Erythroblast (primary cell): ENCODE data around the gene PIP5K1C.

Source experiments
- DNase-seq, 2 experiments: peaks; one replicate each; lab custom pipeline; 2025; lab: John Stamatoyannopoulos, UW
- GATA1 ChIP-seq: IDR thresholded peaks from 2 replicates; pipeline ENCODE4 v1.6.1; 2011; ENCODE audit warnings: low read depth, mild to moderate bottlenecking, control low read depth, low read length, moderate library complexity
- POLR2A ChIP-seq: IDR thresholded peaks from 2 replicates; pipeline ENCODE4 v1.6.1; 2011; ENCODE audit warnings: mild to moderate bottlenecking, low read length

PIP5K1C gene

DNA sequence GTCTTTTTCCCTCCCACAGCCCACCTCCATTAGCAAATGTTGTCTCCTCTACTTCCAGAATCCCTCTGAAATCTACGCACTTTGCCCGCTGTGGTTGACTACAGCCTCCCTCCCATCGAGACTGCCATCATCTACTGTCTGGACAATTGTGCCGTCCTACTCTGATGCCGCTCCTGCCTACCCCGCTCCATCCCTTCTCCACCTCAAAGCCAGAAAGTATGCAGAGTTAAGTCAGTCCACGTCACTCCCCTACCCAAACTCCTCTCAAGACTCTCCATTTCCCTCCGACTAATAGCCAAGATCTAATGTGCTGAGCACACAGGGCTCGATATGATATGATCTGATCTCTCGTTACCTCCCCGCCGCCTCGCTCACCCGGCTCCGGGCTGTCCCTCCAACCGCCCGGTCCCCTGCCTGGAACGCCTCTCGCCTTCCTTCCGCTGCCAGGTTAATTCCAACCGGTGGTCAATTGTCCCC, 74.2 kb downstream of the PIP5K1C start:
- DNase-seq, result peak; percentile 75 to 77
- TF ChIP-seq POLR2A (no peak), GATA1 (no peak)

DNA sequence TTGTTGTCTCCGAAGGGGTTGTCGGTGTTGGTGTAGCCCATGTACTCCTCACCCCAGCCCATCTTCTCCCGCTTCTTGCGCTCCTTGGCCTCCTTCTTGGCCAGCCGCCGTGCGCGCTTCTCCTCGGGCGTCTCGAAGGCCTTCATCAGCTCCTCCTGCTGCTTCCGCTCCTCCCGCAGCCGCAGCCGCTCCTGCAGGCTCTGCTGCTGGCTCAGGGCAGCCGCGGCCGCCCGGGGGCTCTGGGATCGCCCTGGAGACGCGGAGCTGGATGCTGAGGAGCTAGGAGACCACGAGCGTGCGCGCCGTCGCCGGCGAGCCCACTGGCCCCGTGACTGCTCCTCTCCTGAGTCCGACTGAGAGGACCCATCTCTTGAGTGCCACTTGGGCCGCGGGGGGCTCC, 76.6 kb downstream of the PIP5K1C start:
- DNase-seq, result no peak
- no peak for TF ChIP-seq POLR2A
- TF ChIP-seq GATA1, result no peak

DNA sequence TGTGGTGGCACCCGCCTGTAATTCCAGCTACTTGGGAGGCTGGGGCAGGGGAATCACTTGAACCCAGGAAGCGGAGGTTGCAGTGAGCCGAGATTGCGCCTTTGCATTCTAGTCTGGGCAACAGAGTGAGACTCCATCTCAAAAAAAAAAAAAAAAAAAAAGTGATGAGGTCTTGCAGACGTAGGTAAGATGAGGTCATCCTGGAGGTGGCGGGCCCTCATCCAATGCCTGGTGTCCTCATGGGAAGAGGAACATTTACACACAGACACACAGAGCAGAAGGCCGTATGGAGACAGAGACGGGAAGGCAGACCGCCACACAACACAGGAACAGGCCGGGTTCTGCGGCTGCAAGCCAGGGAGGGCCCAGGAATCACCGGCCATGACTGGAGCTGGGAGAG, 78.0 kb downstream of the PIP5K1C start:
- TF ChIP-seq GATA1 (no peak), POLR2A (no peak)

DNA sequence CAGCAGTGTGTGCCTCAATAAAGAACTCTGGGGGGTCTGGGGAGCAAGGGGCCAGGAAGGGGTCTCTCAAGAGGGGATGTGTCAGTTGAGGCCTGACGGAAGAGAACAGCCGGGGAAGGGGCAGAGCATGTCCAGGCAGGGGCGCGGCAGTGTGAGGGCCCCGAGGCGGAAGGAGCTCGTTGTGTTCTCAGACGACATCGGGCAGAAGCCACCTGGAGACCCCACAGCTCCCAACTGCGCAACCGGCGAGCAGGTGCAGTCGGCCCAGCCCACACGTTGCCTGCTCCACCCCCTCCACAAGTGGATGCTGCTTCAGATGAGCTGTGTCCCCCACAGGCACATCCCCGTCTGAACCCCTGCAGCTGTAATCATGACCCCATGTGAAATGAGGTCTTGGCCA, 78.6 kb downstream of the PIP5K1C start:
- no peak for DNase-seq
- no peak for TF ChIP-seq GATA1
- no peak for TF ChIP-seq POLR2A

More for the DNA sequence above, 78.0 kb downstream of the PIP5K1C start:
- no peak for DNase-seq

DNA sequence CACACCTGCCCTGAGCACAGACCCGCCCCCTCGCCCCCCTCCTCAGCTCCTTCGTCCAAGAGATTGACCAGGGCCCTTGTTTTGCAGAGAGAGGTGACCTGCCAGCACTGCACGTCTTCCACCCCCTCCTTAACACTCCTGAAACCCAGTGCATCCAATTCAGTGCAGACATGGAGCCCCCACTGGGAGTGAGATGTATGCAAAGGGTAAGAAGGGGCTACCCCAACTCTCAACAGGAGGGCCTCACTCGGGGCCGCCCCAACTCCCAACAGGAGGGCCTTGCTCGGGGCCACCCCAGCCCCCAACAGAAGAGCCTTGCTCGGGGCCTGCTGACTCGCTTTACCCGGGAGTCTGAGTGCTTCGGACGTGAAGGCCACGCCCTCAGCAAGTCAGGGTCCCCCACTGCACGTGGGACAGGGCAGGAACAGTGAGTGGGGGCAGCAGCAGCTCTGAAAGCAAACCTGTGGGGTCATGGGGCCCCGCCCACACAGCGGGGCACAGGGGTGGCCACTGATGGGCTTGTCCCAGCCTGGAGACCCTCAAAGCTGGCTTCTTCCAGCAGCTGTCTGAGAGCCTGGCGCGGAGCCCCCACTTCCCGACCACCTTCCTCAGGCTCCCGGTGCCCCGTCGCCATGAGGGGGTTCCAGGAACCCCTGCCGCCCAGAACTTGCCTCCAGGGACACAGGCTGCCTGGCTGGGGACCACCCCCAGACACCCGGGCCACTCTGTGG, 79.3 kb downstream of the PIP5K1C start:
- DNase-seq, result no peak
- no peak for TF ChIP-seq GATA1
- no peak for TF ChIP-seq POLR2A

DNA sequence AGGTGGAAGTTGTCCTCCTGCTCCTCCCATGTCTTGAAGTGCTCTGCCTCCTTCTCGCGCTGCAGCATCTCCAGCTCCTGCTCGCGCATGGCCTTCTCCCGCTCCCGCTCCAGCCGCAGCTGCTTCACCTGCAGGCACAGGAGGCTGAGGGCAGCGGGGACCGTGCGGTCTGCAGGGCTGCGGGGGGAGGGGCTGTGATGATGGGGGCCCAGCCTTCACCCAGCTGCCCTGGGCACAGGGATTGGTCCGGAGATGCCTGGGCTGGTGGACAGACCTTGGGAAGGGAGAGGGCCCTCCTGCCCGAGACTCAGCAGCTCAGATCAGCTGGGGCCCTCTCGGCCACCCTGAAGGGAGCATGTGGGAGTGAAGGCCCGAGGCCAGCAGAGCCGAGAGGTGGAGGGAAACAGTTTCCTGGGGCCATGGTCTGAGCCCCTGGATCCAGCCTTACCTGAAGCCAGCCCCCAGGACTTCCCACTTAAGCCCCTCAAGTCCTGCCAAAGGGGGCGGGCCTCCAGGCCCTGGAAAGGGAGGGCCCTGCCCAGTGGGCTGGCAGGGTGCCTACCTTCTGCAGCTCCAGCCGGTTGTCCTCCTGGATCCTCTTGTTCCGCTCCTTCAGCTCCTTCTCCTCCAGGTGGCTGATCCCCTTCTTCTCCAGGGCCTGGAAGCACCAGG, 80.0 kb downstream of the PIP5K1C start:
- DNase-seq, result no peak
- TF ChIP-seq POLR2A (no peak), GATA1 (no peak)

DNA sequence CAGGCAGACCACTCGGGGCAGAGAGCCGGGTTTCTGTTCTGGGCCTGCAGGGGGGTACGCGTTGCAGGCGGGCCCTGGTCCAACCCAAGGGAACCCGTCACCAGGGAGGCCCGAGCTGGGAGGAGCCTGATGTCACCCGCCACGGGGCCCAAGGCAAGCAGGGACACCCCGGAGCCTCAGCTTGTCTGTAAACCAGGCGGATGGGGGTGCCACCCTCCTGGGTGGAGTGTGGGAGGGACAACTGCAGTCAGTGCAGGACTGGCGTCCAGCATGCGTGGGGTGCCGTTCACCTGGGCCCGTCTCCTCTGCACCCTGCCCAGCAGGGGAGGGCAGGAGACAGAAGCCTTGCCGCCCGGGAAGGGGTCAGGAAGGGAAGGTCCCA, 80.6 kb downstream of the PIP5K1C start:
- TF ChIP-seq POLR2A (no peak), GATA1 (no peak)
- no peak for DNase-seq

DNA sequence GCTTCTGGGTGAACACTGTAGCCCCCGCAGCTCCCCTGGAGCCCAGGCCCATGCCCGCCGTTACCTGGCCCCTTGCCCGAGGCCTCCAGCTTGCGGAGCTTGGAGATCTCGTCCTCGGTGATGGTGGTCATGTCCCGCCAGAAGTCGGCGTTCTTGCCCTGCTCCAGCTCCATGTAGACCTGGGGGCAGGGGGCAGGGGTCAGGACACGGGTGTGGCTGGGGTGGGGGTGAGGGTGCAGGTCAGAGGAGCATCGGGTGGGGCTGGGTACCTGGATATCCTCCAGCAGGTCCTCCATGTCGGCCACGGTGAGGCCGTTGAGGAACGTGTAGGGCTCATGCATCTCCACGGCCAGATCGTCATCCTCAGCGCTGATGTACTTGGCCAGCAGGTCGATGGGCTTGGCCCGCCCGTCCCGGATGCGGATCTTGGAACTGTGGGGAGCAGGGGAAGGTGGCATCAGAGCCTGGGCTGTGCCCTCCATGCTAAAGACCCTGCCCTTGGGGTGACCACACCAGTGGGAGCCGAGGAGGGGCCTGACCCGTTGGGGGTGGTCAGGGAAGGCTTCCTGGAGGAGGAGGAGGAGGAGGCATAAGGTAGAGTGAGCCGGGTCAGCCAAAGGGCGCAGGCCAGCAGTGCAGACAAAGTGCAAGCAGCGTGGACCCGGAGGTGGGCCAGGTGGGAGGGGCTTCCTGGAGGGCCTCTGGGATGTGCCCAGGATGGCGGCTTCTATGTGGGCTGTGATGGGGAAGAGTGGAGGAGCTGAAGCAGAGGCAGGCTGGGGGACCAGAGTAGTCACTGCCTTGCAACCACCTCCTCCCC, 81.2 kb downstream of the PIP5K1C start:
- no peak for DNase-seq
- TF ChIP-seq GATA1 (no peak), POLR2A (no peak)

DNA sequence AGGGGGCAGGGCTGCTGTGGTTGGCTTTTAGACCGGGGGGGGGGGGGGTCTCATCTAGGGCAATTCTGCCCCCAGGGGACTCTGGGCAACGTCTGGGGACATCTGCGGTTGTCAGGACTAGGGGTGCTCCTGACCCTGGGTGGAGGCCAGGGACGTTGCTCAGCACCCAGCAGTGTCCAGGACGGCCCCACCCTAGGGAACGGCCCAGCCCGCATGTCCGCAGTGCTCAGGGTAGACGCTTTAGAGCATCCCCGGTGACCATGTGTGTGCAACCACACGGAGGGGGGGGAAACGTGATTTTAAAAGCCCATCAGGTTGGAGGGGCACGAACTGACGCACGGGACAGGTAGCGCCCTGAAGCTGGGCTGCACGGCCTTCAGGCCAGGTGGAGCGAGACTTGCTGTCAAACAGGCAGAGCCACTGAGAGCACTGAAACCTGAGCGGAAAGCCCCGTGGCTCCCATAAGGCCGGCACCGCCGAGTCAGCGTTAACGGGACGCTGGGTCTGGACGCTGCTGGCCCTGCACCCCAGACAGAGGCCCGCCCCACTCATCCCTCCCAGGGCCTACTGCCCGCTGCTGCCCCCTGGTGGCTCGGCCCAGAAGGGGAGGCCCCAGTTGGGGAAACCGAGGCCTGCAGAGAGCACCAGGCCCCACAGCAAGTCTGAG, 82.0 kb downstream of the PIP5K1C start:
- TF ChIP-seq GATA1 (no peak), POLR2A (no peak)
- DNase-seq, result peak; percentile 46 to 70

DNA sequence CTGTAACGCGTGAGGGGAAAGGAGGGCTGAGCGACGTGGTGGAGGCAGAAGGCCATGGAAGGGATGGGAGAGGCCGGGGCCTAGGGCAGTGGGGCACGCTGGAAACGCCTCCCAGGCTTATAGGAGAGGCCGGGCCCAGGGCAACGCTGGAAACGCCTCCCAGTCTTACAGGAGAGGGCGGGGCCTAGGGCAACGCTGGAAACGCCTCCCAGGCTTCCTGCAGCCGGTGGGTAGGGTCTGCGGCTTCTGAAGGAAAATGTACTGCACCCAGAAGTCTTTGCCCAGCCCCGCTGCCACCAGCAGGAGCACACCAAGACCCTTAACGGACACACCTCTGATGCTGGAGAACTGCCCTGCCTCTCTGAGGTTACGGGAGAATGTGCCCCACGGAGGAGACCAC, 82.8 kb downstream of the PIP5K1C start:
- no peak for TF ChIP-seq GATA1
- peak in 1 of 2 experiments; percentile 26 for DNase-seq

DNA sequence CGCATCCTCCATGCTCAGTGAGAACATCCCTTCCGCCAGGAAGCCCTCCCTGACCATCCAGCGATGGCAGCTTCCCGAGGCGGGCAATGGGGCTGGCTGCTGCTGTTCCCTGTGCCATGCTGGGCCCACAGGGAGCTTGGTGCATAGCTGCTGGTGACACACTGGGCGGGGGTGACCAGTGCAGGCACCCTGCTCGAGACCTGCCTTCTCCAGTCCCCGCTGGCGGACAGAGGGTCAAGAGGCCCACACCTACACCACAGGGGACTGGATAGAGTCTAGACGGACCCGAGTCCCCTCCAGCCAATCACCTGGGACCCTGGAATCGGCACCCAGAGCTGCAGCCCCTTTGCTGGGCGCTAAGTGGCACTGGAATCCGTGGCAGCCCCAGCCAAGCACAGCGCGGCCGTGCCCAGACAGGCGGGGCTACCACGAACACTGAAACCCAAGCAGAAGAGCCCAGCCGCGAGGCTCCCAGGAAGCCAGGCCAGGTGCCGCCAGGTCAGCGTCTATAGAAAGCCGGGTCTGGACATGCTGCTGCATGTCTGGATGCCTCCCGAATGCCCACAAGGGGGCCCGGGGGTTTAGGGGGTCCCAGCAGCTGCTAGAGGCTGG, 84.6 kb downstream of the PIP5K1C start:
- TF ChIP-seq GATA1 (no peak), POLR2A (no peak)
- DNase-seq, result no peak

DNA sequence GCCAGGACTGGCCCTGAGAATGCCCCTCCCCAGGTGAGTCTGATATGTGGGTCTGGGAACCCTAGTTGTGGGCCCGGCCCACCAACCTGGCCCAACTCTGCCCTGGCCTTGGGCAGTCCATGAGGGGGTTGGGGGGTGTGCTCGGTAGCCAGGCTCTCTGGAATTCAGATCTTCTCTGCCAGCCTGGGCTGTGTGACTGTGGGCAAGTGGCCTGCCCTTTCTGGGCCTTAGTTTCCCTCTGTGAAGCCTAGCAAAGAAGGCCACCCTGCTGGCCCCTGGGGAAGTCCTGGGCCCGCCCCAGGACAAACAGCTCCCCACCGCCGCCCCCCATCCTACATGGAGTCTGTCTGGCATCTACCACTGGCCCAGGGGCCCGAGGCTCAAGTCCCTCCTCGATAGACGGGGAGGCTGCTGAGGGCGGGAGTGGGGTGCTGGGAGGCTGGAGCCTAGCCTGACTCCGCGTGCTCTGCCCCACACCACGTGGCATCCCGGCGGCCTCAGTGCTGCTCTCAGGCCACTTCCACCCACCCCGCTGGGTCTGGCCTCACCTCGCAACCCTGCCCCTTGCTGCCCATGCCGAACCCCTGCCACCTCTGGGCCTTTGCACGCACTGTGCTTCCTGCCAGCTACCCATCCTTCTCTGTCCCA, 85.3 kb downstream of the PIP5K1C start:
- DNase-seq, result no peak
- TF ChIP-seq GATA1 (no peak), POLR2A (no peak)
